A549 (cell line): ENCODE measurements around the gene WDCP. TPM values are rescaled to one million over a fixed set of nuclear protein-coding genes. Genes with fewer than 3 reads are reported as not detected.
"Not testable (repeated sequence)": the region's sequence is repeated elsewhere in the genome, so short reads cannot be mapped to it uniquely, and the experiment has no call there.

Source experiments
- ATAC-seq, 2 experiments: fragments of 200-7000 bp in 1 of 2; fragments of >200 bp in 1 of 2; cut with Nextera tagmentation in 1 of 2; cut with Tn5 transposase in 1 of 2; 3 replicates each; pipeline versions ENCODE4 v1.8.0 to v1.9.1; 2018 to 2020; ENCODE audit warnings: mild to moderate bottlenecking in 1 of 2, moderate library complexity in 1 of 2
- CTCF ChIA-PET: fragments of 300-600 bp; sonication (Branson Sonifier 250); formaldehyde crosslinking; extraction: SDS; loops from one replicate; lab custom pipeline; 2021; ENCODE audit warnings: antibody characterized with exemption, inconsistent platforms; lab: Yijun Ruan, JAX
- POLR2A ChIA-PET: fragments of 350-600 bp; formaldehyde crosslinking; extraction: SDS; loops from one replicate; lab custom pipeline; 2021; ENCODE audit warnings: antibody characterized with exemption, inconsistent platforms; lab: Yijun Ruan, JAX
- DNase-seq, 2 experiments: peaks; one replicate each; pipeline versions ENCODE4 v3.0.0 to v3.0.0-alpha.2; 2011 to 2016; ENCODE audit warnings: low read depth in 1 of 2, low spot score in 1 of 2
- FAIRE-seq: peaks from 2 replicates; lab custom pipeline; 2011; peaks lifted over from hg19 to GRCh38; lab: Jason Lieb, UNC
- H3K27ac ChIP-seq, 2 experiments: fragments of >200 bp; sonication (Bioruptor Twin); formaldehyde crosslinking; 3 replicates each; pipeline ENCODE4 v1.5.1; 2016 to 2017
- H3K4me1 ChIP-seq: fragments of >200 bp; sonication (Bioruptor Twin); formaldehyde crosslinking; 3 replicates; pipeline ENCODE4 v1.6.1; 2016
- H3K4me2 ChIP-seq: fragments of >200 bp; sonication (Bioruptor Twin); formaldehyde crosslinking; 3 replicates; pipeline ENCODE4 v1.6.1; 2016
- H3K4me3 ChIP-seq: fragments of >200 bp; sonication (Bioruptor Twin); formaldehyde crosslinking; 3 replicates; pipeline ENCODE4 v1.5.1; 2016
- H3K9me3 ChIP-seq: fragments of >200 bp; sonication (Bioruptor Twin); formaldehyde crosslinking; 3 replicates; pipeline ENCODE4 v1.6.1; 2016
- BHLHE40 ChIP-seq: IDR thresholded peaks from 2 replicates; pipeline ENCODE4 v1.6.1; 2012; ENCODE audit warnings: low read depth, low read length, inconsistent platforms
- CBX8 ChIP-seq: fragments of 200-600 bp; sonication (generic); IDR thresholded peaks from 2 replicates; pipeline ENCODE4 v1.6.1; 2016
- CEBPB ChIP-seq, 2 experiments: fragments of >200 bp in 1 of 2; sonication (Bioruptor Twin) in 1 of 2; formaldehyde crosslinking in 1 of 2; IDR thresholded peaks; 2 replicates each; pipeline ENCODE4 v1.6.1; 2012 to 2016
- CHD2 ChIP-seq: fragments of 150-350 bp; IDR thresholded peaks from 2 replicates; pipeline ENCODE4 v1.6.1; 2014; ENCODE audit warnings: low read length; ENCODE audit not compliant: partially characterized antibody
- CHD4 ChIP-seq: fragments of 200-600 bp; sonication (generic); IDR thresholded peaks from 2 replicates; pipeline ENCODE4 v1.6.1; 2016; ENCODE audit warnings: antibody characterized with exemption, mild to moderate bottlenecking, borderline replicate concordance
- EHF ChIP-seq: fragments of 250-450 bp; sonication (Bioruptor Pico); IDR thresholded peaks from 2 replicates; pipeline ENCODE4 v1.5.0; 2020; ENCODE audit warnings: mild to moderate bottlenecking
- EP300 ChIP-seq, 2 experiments: fragments of >200 bp; sonication (Bioruptor Twin); formaldehyde crosslinking; IDR thresholded peaks; 2 replicates in 1 of 2; 3 replicates in 1 of 2; pipeline ENCODE4 v1.6.1; 2016 to 2017
- HOXA7 ChIP-seq: fragments of 250-450 bp; sonication (Bioruptor Pico); IDR thresholded peaks from 2 replicates; pipeline ENCODE4 v1.5.0; 2020; ENCODE audit warnings: mild to moderate bottlenecking, moderate library complexity
- JUN ChIP-seq, 2 experiments: fragments of >200 bp; sonication (Bioruptor Twin); formaldehyde crosslinking; IDR thresholded peaks; 2 replicates in 1 of 2; 3 replicates in 1 of 2; pipeline ENCODE4 v1.6.1; 2016 to 2017
- JUNB ChIP-seq: fragments of >200 bp; sonication (Bioruptor Twin); formaldehyde crosslinking; IDR thresholded peaks from 2 replicates; pipeline ENCODE4 v1.6.1; 2016
- KDM1A ChIP-seq: fragments of 200-600 bp; sonication (generic); IDR thresholded peaks from 2 replicates; pipeline ENCODE4 v1.6.1; 2016; ENCODE audit warnings: low read depth, mild to moderate bottlenecking
- KDM5A ChIP-seq: fragments of 200-600 bp; sonication (generic); IDR thresholded peaks from 2 replicates; pipeline ENCODE4 v1.6.1; 2016; ENCODE audit warnings: antibody characterized with exemption, mild to moderate bottlenecking
- POLR2A ChIP-seq: IDR thresholded peaks from 2 replicates; pipeline ENCODE4 v1.6.1; 2012; ENCODE audit warnings: mild to moderate bottlenecking, low read length
- RCOR1 ChIP-seq: fragments of 150-350 bp; IDR thresholded peaks from 2 replicates; pipeline ENCODE4 v1.6.1; 2014; ENCODE audit warnings: antibody characterized with exemption, low read length, low read depth
- RFX5 ChIP-seq: fragments of 450-650 bp; IDR thresholded peaks from 2 replicates; pipeline ENCODE4 v1.7.1; 2014; ENCODE audit warnings: antibody characterized with exemption, mild to moderate bottlenecking, moderate library complexity
- TFCP2L1 ChIP-seq: fragments of 250-450 bp; sonication (Bioruptor Pico); IDR thresholded peaks from 2 replicates; pipeline ENCODE4 v1.5.0; 2021; ENCODE audit warnings: mild to moderate bottlenecking
- WGBS: methylation state at CpG from one replicate; pipeline ENCODE4 v1.1.6; 2017; ENCODE audit errors: missing lambda C conversion rate; 5-methylcytosine and 5-hydroxymethylcytosine counted together
- polyA plus RNA-seq, 4 experiments: library from polyadenylated mRNA; depleted of rRNA in 3 of 4; stranded (reverse); fragments of >200 nt; fragmentation: RNase III in 1 of 4; extraction: RNeasy Plus Mini Kit Qiagen cat#74134 plus additional on column Dnase treatment in 1 of 4; gene quantifications; 2 replicates in 3 of 4; 3 replicates in 1 of 4; pipeline ENCODE4 v1.2.3, GENCODE V29; 2011 to 2017
- TF ChIP-seq, protein P1 (sequence below): fragments of 250-450 bp; sonication (Bioruptor Pico); IDR thresholded peaks from 2 replicates; pipeline ENCODE4 v1.5.0; 2021; ENCODE audit warnings: mild to moderate bottlenecking, moderate library complexity, borderline replicate concordance
- TF ChIP-seq, protein P2 (sequence below): fragments of 250-450 bp; sonication (Bioruptor Pico); IDR thresholded peaks from 2 replicates; pipeline ENCODE4 v1.5.0; 2020; ENCODE audit warnings: low read depth, mild to moderate bottlenecking, moderate library complexity

WDCP gene
- polyA plus RNA-seq, 2 of the 4 experiments (the other 2 are of a cell fraction), result 12.7 to 20.8 TPM

DNA sequence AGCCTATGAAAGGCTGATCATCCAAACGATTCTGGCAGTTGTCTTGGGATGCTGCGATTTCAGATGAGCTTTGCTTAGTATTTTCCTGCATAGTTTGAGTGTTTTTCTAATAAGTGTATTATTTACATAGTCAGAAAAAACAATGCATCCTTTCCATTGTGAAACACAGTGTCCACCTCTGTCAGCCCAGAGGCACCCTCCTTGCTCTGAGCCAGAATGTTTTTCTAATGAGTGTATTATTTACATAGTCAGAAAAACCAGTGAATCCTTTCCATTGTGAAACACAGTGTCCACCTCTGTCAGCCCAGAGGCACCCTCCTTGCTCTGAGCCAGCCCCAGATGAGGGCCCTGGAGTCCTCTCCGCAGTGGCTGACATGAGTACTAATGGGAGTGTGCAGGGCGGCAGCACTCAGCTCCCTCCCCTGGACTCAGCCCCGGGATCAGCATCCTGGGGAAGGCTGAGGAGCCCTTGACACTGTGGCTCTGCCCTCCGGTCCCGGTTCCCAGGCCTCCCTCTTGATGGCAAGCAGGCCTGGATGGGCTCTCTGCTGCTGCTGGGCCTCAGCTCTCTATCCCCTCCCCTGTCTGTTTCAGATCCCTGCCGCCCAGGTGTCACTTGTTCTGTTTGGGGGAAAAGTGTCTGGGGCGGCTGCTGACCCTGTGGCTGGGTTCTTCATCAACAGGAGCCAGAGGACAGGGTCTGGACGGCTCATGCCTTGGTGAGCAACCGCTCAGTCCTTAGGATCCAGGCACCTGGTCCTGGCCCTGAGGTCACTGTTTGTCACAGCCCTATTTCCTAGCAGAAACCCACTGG, 31.4 kb downstream of the WDCP start (continued):
- peak; percentile 66; the same call in 1 of the 2 replicates for TF ChIP-seq EHF (CRISPR knock-in tag)
- peak; percentile 98 for TF ChIP-seq JUNB
- no peak for TF ChIP-seq RFX5
- TF ChIP-seq POLR2A, result 0 out of 2 replicates have a peak, but pooled peaks have one; percentile 6
- no peak for TF ChIP-seq KDM1A
- no peak for TF ChIP-seq CHD4
- no peak for TF ChIP-seq TFCP2L1 (CRISPR knock-in tag)

DNA sequence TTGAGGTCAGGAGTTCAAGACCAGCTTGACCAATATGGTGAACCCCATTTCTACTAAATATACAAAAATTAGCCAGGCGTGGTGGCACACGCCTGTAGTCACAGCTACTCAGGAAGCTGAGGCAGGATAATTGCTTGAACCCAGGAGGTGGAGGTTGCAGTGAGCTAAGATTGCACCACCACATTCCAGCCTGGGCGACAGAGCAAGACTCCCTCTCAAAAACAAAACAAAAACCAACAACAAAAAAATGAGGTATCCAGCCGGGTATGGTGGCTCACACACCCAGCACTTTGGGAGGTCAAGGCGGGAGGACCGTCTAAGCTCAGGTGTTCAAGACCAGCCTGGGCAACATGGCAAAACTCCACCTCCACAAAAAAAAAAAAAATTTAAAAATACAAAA, 32.3 kb downstream of the WDCP start:
- peak overlapping the region; percentile 88 to 89 for H3K27ac ChIP-seq
- peak overlapping the region; percentile 12; the same call in 1 of the 3 replicates for H3K4me3 ChIP-seq
- WGBS, result 31% methylated on average over 6 of the region's 6 CpGs
- not testable (repeated sequence) for ATAC-seq, H3K9me3 ChIP-seq, FAIRE-seq
- TF ChIP-seq CEBPB (IDR thresholded peaks at IDR 0.05) (peak in 1 of 2 experiments; percentile 79; a peak in 2 of 4 replicates), CHD4 (0 out of 2 replicates have a peak, but pooled peaks have one; percentile 49)
- peak overlapping the region; percentile 78 for H3K4me2 ChIP-seq
- ChIA-PET CTCF (interaction anchor here (1.0 to 1.7 kb wide), 5 partner anchors 9 to 88 kb away, joined by 3 to 7 read pairs (median 4); partner anchors contain the start of gene ATAD2B), POLR2A (interaction anchor here (1.3 to 2.2 kb wide), 4 partner anchors 33 to 88 kb away, joined by 3 to 19 read pairs (median 8); partner anchors contain the start of genes ATAD2B, SF3B6 and WDCP)
- peak in 1 of 2 experiments; percentile 39 for DNase-seq
- H3K4me1 ChIP-seq, result peaks cover 61% of the 10 kb centered on the region

DNA sequence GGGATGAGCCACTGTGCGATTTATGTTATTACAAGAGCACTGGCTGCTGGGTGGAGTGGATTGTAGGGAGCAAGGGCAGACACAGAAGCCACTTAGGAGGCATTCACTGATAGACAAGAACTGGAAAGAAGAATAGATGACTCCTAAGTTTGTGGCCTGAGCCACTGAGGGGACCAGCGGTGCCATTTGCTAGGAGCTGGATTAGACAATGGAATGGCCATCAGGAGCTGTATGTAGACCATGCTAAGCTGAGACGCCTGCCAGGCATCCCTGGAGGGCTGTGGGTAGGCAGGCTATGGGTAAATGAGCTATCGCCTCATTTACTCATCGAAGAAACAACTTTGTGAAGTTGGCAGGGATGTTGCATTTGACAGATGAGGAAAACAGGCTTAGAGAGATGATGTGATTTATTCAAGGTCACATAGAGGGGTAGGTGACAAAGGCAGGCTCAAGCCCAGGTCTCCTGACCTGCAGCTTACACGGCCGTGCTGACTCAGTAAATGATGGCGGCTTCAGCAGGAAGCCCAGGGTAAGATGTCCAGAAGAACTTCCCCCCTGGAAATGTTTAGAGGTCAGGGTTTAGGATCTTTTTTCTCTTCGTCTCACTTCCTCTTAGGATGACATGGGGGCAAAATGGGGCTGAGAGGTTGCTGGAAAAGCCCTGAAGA, 34.5 kb downstream of the WDCP start:
- CTCF ChIA-PET, result interaction anchor here (1.1 to 3.5 kb wide), 3 partner anchors 9 to 86 kb away, joined by 3 to 16 read pairs (median 3); partner anchors contain the start of gene ATAD2B
- POLR2A ChIA-PET, result interaction anchor here (1.9 kb wide), 1 partner anchor 35 kb away, joined by 6 read pairs; the partner anchor contains the start of gene WDCP
- H3K4me2 ChIP-seq, result peak overlapping the region; percentile 4; the same call in 1 of the 3 replicates
- no peak for DNase-seq
- TF ChIP-seq BHLHE40, result no peak
- TF ChIP-seq, protein P1, sequence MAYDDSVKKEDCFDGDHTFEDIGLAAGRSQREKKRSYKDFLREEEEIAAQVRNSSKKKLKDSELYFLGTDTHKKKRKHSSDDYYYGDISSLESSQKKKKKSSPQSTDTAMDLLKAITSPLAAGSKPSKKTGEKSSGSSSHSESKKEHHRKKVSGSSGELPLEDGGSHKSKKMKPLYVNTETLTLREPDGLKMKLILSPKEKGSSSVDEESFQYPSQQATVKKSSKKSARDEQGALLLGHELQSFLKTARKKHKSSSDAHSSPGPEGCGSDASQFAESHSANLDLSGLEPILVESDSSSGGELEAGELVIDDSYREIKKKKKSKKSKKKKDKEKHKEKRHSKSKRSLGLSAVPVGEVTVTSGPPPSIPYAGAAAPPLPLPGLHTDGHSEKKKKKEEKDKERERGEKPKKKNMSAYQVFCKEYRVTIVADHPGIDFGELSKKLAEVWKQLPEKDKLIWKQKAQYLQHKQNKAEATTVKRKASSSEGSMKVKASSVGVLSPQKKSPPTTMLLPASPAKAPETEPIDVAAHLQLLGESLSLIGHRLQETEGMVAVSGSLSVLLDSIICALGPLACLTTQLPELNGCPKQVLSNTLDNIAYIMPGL, result no peak
- TF ChIP-seq CHD2, result no peak
- TF ChIP-seq KDM5A, result no peak
- TF ChIP-seq JUN (IDR thresholded peaks at IDR 0.05), result no peak
- no peak for TF ChIP-seq RCOR1
- TF ChIP-seq HOXA7 (CRISPR knock-in tag), result no peak
- no peak for TF ChIP-seq CBX8
- TF ChIP-seq EP300 (IDR thresholded peaks at IDR 0.05), result no peak
- TF ChIP-seq, protein P2, sequence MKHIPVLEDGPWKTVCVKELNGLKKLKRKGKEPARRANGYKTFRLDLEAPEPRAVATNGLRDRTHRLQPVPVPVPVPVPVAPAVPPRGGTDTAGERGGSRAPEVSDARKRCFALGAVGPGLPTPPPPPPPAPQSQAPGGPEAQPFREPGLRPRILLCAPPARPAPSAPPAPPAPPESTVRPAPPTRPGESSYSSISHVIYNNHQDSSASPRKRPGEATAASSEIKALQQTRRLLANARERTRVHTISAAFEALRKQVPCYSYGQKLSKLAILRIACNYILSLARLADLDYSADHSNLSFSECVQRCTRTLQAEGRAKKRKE (CRISPR knock-in tag), result no peak
- TF ChIP-seq, all 56 proteins: peak for 0
- Histone ChIP-seq H3K4me1 (peaks cover 70% of the 10 kb centered on the region), H3K4me3 (no peak overlapping the region), H3K9me3 (no peaks in the 10 kb centered on the region), H3K27ac (peak overlapping the region; percentile 48 to 75)
- WGBS, result 68% methylated on average over 9 of the region's 9 CpGs
- FAIRE-seq, result no peak
- no peak for ATAC-seq
